ENCODE measurements around the gene RNU1-3.
"Not testable (repeated sequence)": the region's sequence is repeated elsewhere in the genome, so short reads cannot be mapped to it uniquely, and the experiment has no call there.

Gene RNU1-3

DNA sequence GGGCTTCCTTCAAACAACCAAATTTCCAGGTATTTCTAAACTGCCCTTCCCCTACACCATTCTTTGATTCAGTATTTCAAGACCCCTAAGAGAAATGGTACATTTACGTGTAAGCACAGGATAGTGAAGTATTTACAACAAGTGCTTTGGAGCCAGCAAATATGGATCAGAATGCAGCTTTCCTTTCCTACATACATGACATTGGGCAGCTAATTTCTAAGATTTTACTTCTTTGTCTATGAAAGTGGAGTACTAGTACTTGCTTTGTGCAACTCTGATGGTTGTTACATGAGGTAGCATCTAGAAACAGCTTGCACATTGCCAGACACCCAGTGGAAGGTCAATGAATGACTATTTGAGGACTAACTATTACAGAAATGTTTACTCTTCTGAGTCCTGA lies 15.2 kb downstream of the RNU1-3 start:
- DNase-seq, result not testable (repeated sequence)

DNA sequence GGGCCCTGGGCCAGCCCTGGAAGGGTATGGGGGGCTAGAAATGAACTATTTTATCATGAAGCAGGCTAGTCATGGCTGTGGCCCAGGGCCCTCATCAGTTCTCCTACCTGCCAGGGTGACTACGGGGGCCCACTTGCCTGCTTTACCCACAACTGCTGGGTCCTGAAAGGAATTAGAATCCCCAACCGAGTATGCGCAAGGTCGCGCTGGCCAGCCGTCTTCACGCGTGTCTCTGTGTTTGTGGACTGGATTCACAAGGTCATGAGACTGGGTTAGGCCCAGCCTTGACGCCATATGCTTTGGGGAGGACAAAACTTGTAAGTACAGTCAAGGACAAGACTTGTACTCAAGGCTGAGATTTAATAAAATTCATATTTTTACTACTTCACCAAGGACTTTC lies 16.8 kb downstream of the RNU1-3 start:
- DNase-seq, result not testable (repeated sequence)

- not testable (repeated sequence) for DNase-seq
These were observed 17.4 kb downstream of the RNU1-3 start for GRCh38 chr1:16649390-16649789.

DNA sequence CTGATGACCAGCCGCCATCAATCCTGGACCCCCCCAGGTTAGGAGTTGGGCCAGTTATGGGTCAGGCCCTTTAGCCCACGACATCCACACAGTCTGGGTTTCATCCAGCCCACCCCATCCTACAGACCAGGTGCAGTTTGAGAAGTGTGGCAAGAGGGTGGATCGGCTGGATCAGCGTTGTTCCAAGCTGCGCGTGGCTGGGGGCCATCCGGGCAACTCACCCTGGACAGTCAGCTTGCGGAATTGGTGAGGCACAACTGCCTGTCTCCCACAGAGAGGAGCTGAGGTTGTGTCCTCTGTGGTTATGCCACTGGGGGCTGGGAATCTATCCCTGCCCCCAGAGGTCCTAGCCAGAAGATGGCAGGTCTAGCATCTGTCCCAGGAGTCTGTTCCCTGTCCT lies 18.0 kb downstream of the RNU1-3 start:
- not testable (repeated sequence) for DNase-seq

DNA sequence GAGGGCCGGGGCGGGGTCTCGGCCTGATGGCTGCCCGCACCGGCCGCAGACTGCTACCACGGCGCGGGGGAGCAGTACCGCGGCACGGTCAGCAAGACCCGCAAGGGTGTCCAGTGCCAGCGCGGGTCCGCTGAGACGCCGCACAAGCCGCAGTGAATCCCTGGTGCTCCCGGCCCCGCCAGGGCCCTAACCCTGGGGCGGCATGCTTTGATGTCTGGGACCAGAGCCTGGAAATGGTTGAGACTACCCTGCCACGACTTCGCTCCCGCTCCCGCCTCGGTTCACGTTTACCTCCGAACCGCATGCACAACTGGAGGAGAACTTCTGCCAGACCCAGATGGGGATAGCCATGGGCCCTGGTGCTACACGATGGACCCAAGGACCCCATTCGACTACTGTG lies 18.5 kb downstream of the RNU1-3 start:
- not testable (repeated sequence) for DNase-seq

GRCh38 chr1:16647179-16648176 lies 19.3 kb downstream of the RNU1-3 start:
- not testable (repeated sequence) for DNase-seq

DNA sequence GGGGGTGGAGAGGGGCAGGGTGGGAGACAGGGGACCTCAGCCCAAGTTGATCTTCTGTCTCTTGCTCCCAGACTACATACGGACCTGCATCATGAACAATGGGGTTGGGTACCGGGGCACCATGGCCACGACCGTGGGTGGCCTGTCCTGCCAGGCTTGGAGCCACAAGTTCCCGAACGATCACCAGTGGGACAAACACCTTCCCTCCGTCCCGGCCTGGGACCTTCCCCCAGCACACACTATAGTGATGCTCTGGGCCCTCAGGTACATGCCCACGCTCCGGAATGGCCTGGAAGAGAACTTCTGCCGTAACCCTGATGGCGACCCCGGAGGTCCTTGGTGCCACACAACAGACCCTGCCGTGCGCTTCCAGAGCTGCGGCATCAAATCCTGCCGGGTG lies 20.0 kb downstream of the RNU1-3 start:
- not testable (repeated sequence) for DNase-seq

GRCh38 chr1:16646061-16646664 lies 20.6 kb downstream of the RNU1-3 start:
- DNase-seq, result not testable (repeated sequence)

DNA sequence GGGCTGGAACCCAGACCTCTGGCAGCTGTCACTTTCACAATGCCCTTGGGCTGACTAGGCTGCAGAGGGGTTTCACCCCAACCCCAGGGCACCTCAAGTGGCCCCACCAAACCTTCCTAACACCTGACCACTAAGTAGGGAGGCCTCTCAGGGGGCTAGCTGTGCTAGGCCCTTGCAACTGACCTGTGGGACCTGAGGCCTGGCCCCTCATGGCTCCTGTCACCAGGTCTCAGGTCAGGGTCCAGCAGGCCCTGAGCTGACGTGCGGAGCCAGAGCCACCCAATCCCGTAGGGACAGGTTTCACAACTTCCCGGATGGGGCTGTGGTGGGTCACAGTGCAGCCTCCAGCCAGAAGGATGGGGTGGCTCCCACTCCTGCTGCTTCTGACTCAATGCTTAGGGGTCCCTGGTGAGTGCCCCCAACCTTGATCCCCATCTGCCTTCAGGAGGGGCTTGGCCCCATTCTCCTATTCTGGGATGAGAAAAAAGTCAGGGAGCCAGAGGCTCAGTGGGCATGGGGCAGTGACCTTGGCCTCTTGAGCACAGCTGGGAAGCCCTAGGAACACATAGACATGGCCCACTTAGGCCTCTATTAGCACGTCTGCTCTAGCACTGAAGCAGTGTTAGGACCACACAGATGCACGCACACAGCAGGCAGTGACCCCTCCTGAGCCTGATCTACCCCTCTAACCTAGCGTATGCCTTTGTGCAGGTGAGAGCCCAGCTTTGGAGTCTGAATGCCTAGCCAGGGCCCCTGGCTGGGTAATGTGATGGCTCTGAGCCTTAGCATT lies 21.3 kb downstream of the RNU1-3 start:
- not testable (repeated sequence) for DNase-seq

DNA sequence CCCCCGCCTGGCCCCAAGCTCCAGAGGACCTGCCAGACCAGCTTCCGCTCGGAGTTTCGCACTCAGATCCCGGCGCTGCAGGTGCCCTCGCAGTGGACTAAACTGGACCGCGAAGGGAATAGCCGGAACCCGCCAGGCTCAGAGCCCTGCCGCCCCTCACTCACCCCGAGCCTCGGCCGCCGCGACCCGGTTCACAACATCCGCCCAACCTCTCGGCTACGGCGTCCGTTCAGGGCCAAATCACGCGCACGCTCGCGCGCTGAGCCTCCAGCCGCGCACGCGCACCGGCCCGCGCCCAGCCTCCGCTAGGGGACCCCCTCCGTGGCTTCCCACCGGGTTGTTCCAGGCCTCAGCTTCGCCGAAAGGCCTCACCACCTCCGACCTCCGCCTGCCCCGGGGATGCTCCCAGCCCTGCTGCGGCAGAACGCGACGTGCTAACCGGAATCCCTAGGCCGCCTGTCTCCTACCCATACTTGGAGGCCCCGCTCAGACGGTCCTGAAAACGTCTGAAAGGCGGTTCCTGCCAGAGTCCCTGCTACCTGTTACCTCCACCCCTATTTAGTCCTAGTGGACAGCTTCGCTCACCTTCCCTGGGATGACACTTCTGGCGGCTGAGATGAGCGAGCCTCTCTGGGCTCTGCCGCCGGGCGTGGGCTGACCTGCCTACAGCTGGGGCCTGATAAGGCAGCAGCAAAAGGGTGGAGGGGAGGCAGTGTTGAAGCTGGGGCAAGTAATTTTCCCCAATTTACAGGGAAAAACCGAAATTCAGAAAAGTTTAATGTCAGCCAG lies 22.1 kb downstream of the RNU1-3 start:
- DNase-seq, result peak; percentile 80

GRCh38 chr1:16644193-16644481 lies 22.6 kb downstream of the RNU1-3 start:
- no peak for DNase-seq

DNA sequence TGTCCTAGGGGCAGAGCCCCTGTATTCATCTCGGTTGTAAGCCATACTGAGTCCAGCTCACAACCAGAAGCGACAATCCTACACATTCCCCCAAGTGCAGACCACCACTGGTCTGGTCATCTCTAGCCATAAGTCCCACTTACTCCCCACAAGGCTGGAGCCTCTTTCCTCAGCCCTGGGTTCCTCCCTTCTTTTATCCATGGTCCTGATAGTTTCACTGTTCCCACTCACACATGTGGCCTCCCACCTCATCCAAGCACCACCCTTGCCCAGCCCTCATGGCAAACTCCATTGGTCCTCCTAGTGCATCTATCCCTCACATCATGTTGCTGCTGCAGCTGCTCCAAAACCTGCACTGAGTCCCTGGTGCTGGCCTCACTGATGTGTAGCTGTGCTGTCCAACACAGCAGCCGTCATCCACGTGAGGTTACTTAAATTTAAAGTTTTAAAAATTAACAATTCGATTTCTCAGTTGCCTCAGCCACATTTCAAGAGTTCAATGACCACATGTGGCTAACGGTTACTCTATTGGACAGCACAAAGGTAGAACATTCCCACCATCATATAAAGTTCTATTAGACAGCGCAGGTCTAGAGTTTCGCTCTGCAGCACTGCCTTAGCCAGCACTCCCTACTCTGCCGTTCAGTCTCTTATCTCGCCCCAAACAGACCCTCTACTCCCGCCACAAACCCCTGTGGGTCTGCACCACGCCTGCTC lies 23.1 kb downstream of the RNU1-3 start:
- DNase-seq, result not testable (repeated sequence)

- DNase-seq, result not testable (repeated sequence)
These were observed 23.7 kb downstream of the RNU1-3 start for GRCh38 chr1:16643001-16643411.

DNA sequence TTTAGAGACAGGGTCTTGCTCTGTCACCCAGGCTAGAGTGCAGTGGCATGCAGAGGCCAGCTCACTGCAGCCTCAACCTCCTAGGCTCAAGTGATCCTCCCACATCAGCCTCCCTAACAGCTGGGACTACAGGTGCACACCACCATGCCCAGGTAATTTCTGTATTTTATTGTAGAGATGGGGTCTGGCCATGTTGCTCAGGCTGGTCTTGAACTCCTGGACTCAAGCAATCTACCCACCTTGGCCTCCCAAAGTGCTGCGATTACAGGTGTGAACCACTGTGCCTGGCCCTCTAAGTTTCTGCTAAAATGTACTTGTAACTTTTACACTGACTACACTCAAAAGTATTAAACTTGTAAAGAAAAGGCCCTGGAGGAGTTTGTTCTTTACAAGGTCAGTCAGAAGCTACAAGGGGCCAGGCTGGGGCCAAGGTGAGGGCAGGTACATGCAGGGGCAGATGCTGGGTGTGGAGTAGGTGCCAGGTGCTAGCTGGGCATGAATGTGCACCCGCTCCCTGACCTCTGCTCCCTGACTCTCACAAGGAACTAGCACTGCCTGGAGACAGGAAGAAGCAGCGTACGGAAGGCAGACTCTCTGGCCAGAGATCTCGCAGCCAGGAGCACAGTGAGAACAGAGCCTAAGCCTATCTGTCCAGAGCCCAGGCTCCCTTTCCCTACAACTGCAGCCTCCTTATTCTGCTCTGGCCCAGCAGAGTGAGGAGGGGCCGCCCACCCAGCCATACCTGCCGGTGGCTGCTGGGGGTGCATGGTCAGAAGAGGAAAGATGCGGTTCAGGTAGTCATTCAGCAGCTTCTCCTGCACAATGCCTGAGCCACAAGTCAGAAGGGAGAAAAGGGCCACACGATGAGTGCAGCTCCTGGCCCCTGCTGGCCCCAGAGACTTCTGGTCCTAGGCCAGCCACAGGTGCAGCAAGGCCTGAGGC lies 24.5 kb downstream of the RNU1-3 start:
- DNase-seq, result not testable (repeated sequence)

DNA sequence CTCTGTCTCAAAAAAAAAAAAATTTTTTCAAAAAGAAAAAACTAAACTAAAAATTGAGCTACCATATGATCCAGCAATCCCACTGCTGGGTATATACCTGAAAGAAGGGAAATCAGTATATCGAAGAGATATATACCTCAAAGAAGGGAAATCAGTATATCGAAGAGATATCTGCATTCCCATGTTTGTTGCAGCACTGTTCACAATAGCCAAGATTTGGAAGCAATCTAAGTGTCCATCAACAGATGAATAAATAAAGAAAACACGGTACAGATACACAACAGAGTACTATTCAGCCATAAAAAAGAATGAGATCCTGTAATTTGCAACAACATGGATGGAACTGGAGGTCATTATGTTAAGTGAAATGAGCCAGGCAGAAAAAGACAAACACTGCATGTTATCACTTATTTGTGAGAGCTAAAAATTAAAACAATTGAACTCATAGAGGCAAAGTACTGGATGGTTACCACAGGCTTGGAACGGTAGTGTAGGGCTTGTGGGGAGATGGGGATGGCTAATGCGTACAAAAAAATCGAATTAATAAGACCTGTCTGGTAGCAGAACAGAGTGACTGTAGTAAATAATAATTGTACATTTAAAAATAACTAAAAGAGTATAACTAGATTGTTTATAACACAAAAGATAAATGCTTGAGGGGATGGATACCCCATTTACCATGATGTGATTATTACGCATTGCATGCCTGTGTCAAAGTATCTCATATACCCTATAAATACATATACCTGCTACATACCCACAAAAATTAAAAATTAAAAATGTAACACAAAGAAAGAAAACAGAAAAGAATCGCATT lies 25.4 kb downstream of the RNU1-3 start:
- not testable (repeated sequence) for DNase-seq

DNA sequence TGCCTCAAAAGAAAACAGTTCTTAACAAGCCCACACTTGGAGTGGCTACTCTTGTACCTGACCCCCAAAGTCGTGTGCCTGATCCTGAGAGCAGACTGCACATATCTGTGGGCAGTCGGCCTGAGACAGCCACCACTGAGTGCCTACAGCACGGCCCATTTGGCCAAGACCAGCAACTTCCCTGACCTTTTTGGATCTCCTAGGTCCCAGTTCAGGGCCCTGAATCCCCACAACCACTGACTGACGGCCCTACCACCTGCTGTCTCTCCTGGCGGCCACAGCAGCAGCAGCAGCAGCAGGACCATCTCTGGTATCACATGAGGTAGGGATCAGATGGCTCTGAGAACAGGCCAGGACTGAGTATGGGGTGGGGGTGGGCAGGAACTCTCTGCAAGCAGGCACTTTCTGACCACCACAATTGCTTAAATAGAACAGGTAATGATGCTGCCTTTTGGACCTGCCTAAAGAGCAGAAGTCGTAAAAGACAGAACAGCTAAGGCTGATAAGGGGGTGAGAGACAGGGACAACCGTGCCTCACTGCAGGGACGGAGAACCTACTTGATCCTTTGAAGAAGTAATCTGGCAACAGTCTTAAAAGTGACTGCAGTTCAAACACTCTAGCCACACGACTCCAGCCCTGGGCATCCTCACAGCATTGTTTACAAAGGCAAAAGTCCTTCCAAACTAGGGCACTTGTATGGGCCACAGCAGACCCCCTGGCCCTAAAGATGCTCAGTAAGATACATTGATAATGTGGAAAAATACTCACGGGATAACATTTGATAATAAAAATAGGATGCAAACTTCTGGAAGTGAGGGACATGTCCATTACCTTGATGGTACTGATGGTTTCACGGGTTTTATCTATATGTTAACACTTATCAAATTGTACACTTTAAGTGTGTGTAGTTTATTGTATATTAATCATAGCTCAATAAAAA lies 27.4 kb downstream of the RNU1-3 start:
- DNase-seq, result peak; percentile 21

GRCh38 chr1:16637941-16638778 lies 28.6 kb downstream of the RNU1-3 start:
- DNase-seq, result not testable (repeated sequence)
